Uterus (tissue), 4 donors: ENCODE results near the gene EPOP. TPM values are rescaled to one million over a fixed set of nuclear protein-coding genes. Genes with fewer than 3 reads are reported as not detected.

ENCODE experiments used
- DNase-seq, 2 donors: peaks; one replicate each; pipeline ENCODE4 v3.0.0-alpha.2; 2019 to 2020
- H3K27ac ChIP-seq, 2 donors: fragments of 200-600 bp; sonication (generic); 1 replicate in 1 of 2; 2 replicates in 1 of 2; pipeline ENCODE4 v1.5.1; 2016 to 2018
- H3K27me3 ChIP-seq, 2 donors: fragments of 200-600 bp; sonication (generic); one replicate each; pipeline ENCODE4 v1.5.1; 2018 to 2019; ENCODE audit warnings: control low read depth in 1 of 2
- H3K36me3 ChIP-seq, 2 donors: fragments of 200-600 bp; sonication (generic); one replicate each; pipeline ENCODE4 v1.5.1; 2019; ENCODE audit warnings: control low read depth in 1 of 2
- H3K4me1 ChIP-seq, 2 donors: fragments of 200-600 bp; sonication (generic); one replicate each; pipeline ENCODE4 v1.5.1; 2018 to 2019; ENCODE audit warnings: control low read depth in 1 of 2
- H3K4me3 ChIP-seq, 2 donors: fragments of 200-600 bp; sonication (generic); 1 replicate in 1 of 2; 2 replicates in 1 of 2; pipeline ENCODE4 v1.5.1; 2018 to 2019; ENCODE audit warnings: mild to moderate bottlenecking in 1 of 2
- H3K9me3 ChIP-seq, 2 donors: fragments of 200-600 bp; sonication (generic); one replicate each; pipeline ENCODE4 v1.5.1; 2019; ENCODE audit warnings: control low read depth in 1 of 2
- POLR2A ChIP-seq, 2 donors: fragments of 450-650 bp; IDR thresholded peaks; one replicate each; pipeline ENCODE4 v1.6.1; 2016; ENCODE audit warnings: antibody characterized with exemption in 2 of 2, mild to moderate bottlenecking in 1 of 2, moderate library complexity in 1 of 2
- intact Hi-C: fragments of 100-400 bp; cut with DNase I; formaldehyde crosslinking; loops from one replicate; pipeline ENCODE4 v1.15.1; 2023; ENCODE audit warnings: low total_unique reads
- total RNA-seq, 4 donors: library from RNA; depleted of rRNA in 3 of 4; stranded (reverse); fragments of >200 nt in 3 of 4; gene quantifications; one replicate each; pipeline versions ENCODE4 v1.1.0 to v1.2.4, GENCODE V29; 2014 to 2023
- TF ChIP-seq, protein P1 (sequence below), 4 experiments: fragments of 200-600 bp in 2 of 4; fragments of 450-650 bp in 2 of 4; sonication (generic) in 2 of 4; IDR thresholded peaks; one replicate each; pipeline ENCODE4 v1.5.1; 2016 to 2019; ENCODE audit warnings: antibody characterized with exemption in 4 of 4, mild to moderate bottlenecking in 2 of 4, moderate library complexity in 1 of 4
- donor health status: DM: yes; HTN: yes; CAD: no.

Gene EPOP
- total RNA-seq: 1 to 10 TPM in 2 of 4 donors, under 1 TPM in 1, not detected in 1; under 0.01 to 1.1 (median 1.0) TPM

DNA sequence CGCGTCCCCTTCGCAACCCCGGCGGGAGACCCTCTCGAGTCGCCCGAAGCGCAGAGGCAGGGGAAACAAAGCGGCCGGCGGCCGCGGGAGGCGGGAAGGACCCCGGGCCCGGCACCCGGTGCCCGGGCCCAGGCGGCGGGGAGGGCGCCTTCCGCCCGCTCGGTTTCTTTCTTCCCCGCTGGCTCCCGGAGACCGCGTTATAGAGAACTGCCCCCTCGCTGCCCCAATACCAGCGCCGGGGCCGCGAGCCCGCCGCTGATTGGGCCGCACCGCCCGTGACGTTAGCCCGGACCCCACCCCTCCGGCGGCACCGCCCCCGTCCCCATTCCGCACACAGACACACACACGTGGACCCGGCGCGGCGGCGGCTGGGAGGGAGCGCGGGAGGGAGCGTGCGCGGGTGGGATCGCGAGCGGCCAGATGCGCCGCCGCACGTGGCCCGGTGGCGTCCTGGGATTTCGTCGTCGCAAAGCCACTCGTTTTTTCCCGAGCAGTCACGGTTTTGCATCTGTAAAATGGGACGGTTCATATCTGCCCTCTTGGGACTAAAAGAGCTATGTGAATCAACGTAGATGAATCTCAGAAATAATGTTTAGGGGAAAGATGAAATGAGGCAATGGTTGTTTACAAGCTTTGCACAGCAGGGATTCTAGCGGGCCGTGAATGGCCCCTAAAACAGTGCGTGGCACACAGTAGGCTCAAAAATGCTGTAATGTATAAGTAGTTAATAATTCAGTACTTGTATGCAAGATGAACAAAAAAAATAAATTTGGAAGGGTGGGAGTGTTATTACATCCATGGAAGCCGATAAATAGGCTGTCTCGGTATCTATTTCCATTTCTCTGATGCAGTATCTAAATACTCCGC is at the start of gene EPOP:
Gene EPOP, minus strand, starts transcription at position 209 of the 867 bp plus-strand sequence. CDS start 462 bp downstream, outside the sequence.
- intact Hi-C loops: loop anchor here (5.0 kb wide), 1 partner anchor 62 kb away; no protein-coding TSS in a partner anchor
- peak; percentile 54 to 78 for DNase-seq
- Histone ChIP-seq H3K27me3 (peaks cover 0 to 35% of the 10 kb centered on the region in 2 donors), H3K36me3 (no peaks in the 10 kb centered on the region), H3K4me3 (peak within 1 kb of the TSS; percentile 6 to 35), H3K27ac (no peak within 1 kb of the TSS), H3K4me1 (peaks cover 0 to 12% of the 10 kb centered on the region in 2 donors), H3K9me3 (no peaks in the 10 kb centered on the region)
- TF ChIP-seq, protein P1, sequence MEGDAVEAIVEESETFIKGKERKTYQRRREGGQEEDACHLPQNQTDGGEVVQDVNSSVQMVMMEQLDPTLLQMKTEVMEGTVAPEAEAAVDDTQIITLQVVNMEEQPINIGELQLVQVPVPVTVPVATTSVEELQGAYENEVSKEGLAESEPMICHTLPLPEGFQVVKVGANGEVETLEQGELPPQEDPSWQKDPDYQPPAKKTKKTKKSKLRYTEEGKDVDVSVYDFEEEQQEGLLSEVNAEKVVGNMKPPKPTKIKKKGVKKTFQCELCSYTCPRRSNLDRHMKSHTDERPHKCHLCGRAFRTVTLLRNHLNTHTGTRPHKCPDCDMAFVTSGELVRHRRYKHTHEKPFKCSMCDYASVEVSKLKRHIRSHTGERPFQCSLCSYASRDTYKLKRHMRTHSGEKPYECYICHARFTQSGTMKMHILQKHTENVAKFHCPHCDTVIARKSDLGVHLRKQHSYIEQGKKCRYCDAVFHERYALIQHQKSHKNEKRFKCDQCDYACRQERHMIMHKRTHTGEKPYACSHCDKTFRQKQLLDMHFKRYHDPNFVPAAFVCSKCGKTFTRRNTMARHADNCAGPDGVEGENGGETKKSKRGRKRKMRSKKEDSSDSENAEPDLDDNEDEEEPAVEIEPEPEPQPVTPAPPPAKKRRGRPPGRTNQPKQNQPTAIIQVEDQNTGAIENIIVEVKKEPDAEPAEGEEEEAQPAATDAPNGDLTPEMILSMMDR (IDR thresholded peaks at IDR 0.05): no peak
- TF ChIP-seq POLR2A (IDR thresholded peaks at IDR 0.05): peak; percentile 32 to 33

DNA sequence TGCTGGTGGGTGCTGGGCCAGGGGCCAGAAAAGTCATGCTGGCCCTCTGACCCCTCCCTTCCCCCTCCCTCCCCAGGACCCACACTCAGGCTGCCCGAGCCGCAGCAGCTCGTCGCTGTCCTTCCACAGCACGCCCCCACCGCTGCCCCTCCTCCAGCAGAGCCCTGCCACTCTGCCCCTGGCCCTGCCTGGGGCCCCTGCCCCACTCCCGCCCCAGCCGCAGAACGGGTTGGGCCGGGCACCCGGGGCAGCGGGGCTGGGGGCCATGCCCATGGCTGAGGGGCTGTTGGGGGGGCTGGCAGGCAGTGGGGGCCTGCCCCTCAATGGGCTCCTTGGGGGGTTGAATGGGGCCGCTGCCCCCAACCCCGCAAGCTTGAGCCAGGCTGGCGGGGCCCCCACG is 47.0 kb upstream of the EPOP start:
- no peaks in the 10 kb centered on the region for H3K9me3 ChIP-seq
- H3K27me3 ChIP-seq: no peaks in the 10 kb centered on the region
- no peak for DNase-seq
- H3K36me3 ChIP-seq: no peaks in the 10 kb centered on the region
- no peak overlapping the region for H3K4me3 ChIP-seq
- intact Hi-C loops: no loop called here
- no peak overlapping the region for H3K27ac ChIP-seq
- H3K4me1 ChIP-seq: no peaks in the 10 kb centered on the region
- TF ChIP-seq POLR2A (IDR thresholded peaks at IDR 0.05): no peak
- TF ChIP-seq, protein P1 (IDR thresholded peaks at IDR 0.05): no peak

DNA sequence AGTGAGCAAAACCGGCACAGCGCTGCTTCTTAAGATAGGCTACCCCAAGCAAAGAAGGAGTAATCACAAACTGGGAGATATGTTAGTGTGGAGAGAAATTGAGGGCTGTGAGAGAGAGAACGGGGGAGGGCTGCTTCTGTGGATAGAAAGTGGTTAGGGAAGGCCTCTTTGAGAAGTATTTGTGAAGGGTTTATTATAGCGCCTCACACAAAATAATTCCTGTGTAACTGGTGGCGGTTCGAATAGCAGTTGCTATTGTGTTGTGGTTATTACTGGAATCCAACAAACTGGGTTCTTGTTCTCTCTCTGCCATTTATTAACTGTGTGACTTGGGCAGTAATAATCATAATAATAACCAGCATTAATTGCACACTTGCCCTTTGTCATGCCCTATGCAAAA is 46.2 kb upstream of the EPOP start:
- DNase-seq: no peak
- Histone ChIP-seq H3K4me1 (no peaks in the 10 kb centered on the region), H3K27ac (no peak overlapping the region), H3K9me3 (no peaks in the 10 kb centered on the region), H3K36me3 (no peaks in the 10 kb centered on the region), H3K4me3 (no peak overlapping the region), H3K27me3 (no peaks in the 10 kb centered on the region)
- TF ChIP-seq POLR2A (IDR thresholded peaks at IDR 0.05): no peak
- TF ChIP-seq, protein P1 (IDR thresholded peaks at IDR 0.05): no peak
- intact Hi-C loops: no loop called here

DNA sequence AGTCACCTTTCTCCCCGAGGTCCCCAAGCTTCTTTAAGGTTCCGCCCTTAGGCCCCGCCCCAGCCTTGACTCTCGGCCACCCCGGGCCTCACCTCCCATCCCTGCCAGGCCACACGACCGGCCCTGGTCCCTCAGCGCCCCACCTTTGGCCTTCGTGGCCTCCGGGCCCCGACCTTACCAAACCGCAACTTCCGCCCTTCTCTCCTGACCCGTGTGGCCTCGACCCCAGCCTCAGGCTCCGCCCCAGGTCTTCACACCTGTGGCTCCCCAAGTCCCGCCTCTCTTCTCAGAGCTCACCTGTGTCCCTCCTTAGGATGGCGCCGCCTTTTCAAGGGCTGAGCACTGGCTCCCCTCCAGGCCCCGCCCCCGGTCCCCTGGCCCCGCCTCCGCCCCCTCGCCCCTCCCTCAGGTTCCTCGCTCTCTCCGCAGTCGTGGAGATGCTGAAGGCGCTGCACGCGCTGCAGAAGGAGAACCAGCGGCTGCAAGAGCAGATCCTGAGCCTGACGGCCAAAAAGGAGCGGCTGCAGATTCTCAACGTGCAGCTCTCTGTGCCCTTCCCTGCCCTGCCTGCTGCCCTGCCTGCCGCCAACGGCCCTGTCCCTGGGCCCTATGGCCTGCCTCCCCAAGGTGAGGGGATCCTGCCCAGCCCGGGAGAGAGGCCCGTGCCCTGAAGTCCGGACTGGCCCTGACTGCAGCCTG is 45.3 kb upstream of the EPOP start:
- no peaks in the 10 kb centered on the region for H3K27me3 ChIP-seq
- H3K36me3 ChIP-seq: no peaks in the 10 kb centered on the region
- intact Hi-C loops: no loop called here
- no peaks in the 10 kb centered on the region for H3K9me3 ChIP-seq
- no peak for TF ChIP-seq POLR2A (IDR thresholded peaks at IDR 0.05)
- TF ChIP-seq, protein P1 (IDR thresholded peaks at IDR 0.05): no peak
- no peak overlapping the region for H3K4me3 ChIP-seq
- no peak overlapping the region for H3K27ac ChIP-seq
- H3K4me1 ChIP-seq: no peaks in the 10 kb centered on the region
- DNase-seq: no peak
